K562 (cell line): ENCODE results near the gene PDE5A. TPM values are rescaled to one million over a fixed set of nuclear protein-coding genes. Genes with fewer than 3 reads are reported as not detected.

ENCODE experiments used
- TBP ChIP-seq: optimal IDR thresholded peaks from 2 replicates; pipeline ENCODE3; 2011; ENCODE audit warnings: low read depth, low read length, improper control_type of control experiment
- ZNF239 ChIP-seq: fragments of 250-450 bp; sonication (Bioruptor Pico); IDR thresholded peaks from 2 replicates; pipeline ENCODE4 v1.4.0; 2020; ENCODE audit warnings: mild to moderate bottlenecking
- polyA plus RNA-seq, 8 experiments: library from polyadenylated mRNA; depleted of rRNA in 4 of 8; stranded (reverse) in 5 of 8; unstranded in 3 of 8; fragments of >200 nt; fragmentation: Nextera tagmentation in 2 of 8; fragmentation: Illumina TruSeq in 1 of 8; extraction: Ambion mirVana in 2 of 8; extraction: Trizol in 1 of 8; gene quantifications; 2 replicates each; pipeline versions ENCODE4 v1.2.1 to v1.2.3, GENCODE V29; 2011 to 2014; ENCODE audit warnings: inconsistent platforms in 1 of 8, missing spikeins in 1 of 8
- total RNA-seq, 7 experiments: library from RNA; depleted of rRNA in 6 of 7; stranded (reverse); fragments of >200 nt in 6 of 7; fragmentation: Illumina TruSeq in 2 of 7; extraction: Trizol in 2 of 7; gene quantifications; 2 replicates each; pipeline versions ENCODE4 v1.2.1 to v1.2.3, GENCODE V29; 2011 to 2021; ENCODE audit warnings: low replicate concordance in 1 of 7
- TF ChIP-seq, protein P1 (sequence below): fragments of 450-650 bp; IDR thresholded peaks from 2 replicates; pipeline ENCODE4 v1.6.1; 2017; ENCODE audit warnings: antibody characterized with exemption
- TF ChIP-seq, protein P2 (sequence below): fragments of 250-450 bp; sonication (Bioruptor Pico); IDR thresholded peaks from 2 replicates; pipeline ENCODE4 v1.5.0; 2021; ENCODE audit warnings: mild to moderate bottlenecking, moderate library complexity
- TF ChIP-seq, protein P3 (sequence below): fragments of 450-650 bp; formaldehyde crosslinking; IDR thresholded peaks from 2 replicates; pipeline ENCODE4 v1.4.0; 2022; ENCODE audit warnings: missing genetic modification characterization

The PDE5A gene
- total and polyA plus RNA-seq, 9 of the 15 experiments (the other 6 are each of a cell fraction or from before 2014, with no cell fraction given): 0.07 to 1.9 (median 0.29) TPM

DNA sequence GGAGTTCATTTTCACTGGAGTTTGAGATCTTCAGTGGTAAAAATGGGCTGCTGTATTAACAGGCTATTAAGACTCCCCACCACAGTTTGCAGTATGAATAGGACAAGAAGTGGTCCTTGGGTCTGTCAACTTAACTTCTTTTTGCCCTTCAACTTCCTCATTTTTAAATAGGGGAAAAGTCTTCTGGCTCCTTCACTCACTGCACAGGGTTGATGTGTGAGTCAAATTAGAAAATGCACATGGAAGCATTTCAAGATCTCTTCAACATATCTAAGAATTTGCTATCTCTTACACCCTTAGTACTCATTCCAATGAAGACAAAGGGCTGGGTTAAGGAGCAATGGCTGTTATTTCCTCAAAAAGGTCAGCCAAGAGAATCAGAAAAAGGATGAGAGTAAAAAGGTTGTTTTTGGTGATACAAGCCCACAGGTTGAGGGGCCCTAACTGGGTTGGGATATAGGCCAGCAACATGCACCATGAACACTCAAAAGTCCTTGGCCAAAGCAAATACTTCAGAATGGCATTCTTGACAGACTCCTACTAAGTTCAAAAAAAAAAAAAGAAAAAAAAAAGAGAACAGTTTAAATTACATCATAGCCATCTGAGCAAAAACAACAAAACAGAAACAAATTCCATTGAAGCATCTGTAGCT, 13.4 kb downstream of the PDE5A start (continued):
- TF ChIP-seq, protein P1, sequence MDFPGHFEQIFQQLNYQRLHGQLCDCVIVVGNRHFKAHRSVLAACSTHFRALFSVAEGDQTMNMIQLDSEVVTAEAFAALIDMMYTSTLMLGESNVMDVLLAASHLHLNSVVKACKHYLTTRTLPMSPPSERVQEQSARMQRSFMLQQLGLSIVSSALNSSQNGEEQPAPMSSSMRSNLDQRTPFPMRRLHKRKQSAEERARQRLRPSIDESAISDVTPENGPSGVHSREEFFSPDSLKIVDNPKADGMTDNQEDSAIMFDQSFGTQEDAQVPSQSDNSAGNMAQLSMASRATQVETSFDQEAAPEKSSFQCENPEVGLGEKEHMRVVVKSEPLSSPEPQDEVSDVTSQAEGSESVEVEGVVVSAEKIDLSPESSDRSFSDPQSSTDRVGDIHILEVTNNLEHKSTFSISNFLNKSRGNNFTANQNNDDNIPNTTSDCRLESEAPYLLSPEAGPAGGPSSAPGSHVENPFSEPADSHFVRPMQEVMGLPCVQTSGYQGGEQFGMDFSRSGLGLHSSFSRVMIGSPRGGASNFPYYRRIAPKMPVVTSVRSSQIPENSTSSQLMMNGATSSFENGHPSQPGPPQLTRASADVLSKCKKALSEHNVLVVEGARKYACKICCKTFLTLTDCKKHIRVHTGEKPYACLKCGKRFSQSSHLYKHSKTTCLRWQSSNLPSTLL: no peak
- TF ChIP-seq, protein P2, sequence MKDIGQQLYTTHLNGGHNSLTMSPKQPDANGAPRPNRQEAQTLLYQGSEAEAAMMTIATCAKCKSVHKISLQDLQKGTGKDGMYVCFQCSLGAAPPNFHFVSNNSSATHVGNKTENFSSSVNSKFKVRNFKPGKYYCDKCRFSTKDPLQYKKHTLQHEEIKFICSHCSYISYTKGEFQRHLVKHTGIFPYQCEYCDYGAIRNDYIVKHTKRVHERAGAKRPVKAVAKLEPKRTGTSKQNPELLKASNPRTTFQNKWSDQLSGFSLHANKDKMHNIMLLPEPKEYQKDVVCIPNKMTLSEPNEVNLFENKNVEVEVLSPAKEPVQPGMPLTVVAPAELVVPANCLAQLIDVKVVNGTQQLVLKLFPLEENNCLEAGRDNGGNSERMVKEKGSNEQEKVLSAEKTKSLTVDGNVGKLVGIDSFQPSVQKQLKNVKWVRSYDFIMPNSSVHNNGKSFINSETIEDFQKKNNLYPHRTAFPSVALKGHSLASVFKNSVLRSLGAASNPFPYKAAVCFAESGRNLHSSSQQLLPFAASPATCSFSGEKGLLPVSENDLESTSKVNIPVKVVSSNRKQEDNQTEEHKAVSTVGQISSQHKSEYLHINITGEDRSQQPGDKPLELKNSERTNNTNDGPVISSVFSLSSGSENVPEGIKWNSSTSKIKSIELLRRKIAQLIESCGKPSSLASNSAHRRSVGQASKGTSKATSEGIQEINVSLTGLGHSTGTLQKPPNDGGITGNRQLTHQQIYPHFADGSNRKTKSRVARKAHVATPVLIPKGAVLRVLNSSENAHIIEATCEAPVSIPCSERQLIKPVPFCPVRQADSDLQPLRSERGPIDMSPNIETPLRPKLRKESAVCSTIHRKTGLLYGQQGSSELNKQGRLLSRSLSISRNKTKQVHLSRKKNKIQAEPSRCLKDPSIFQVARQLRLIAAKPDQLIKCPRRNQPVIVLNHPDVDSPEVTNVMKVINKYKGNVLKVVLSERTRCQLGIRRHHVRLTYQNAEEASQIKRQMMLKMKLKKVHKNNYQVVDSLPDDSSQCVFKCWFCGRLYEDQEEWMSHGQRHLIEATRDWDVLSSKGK (CRISPR knock-in tag): no peak
- TF ChIP-seq, protein P3, sequence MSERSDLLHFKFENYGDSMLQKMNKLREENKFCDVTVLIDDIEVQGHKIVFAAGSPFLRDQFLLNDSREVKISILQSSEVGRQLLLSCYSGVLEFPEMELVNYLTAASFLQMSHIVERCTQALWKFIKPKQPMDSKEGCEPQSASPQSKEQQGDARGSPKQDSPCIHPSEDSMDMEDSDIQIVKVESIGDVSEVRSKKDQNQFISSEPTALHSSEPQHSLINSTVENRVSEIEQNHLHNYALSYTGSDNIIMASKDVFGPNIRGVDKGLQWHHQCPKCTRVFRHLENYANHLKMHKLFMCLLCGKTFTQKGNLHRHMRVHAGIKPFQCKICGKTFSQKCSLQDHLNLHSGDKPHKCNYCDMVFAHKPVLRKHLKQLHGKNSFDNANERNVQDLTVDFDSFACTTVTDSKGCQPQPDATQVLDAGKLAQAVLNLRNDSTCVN (CRISPR knock-in tag): no peak
- TF ChIP-seq ZNF239 (CRISPR knock-in tag) (no peak), TBP (no peak)
